D721Med (cell line): ENCODE data around the gene TFDP2.
A peak's percentile ranks its signal among the peaks of the same experiment; 100 is the strongest.
"Not testable (repeated sequence)": the region's sequence is repeated elsewhere in the genome, so short reads cannot be mapped to it uniquely, and the experiment has no call there.

ENCODE experiments used
- DNase-seq: peaks from one replicate; pipeline ENCODE4 v3.0.0; 2011; ENCODE audit warnings: low spot score; ENCODE audit not compliant: insufficient read length
- FAIRE-seq: peaks from 2 replicates; lab custom pipeline; 2011; peaks lifted over from hg19 to GRCh38; lab: Jason Lieb, UNC
- CTCF ChIP-seq: IDR thresholded peaks from 2 replicates; pipeline ENCODE4 v1.5.1; 2012; ENCODE audit warnings: mild to moderate bottlenecking, control low read depth; ENCODE audit not compliant: insufficient read depth; ENCODE audit errors: missing control alignments

TFDP2 gene

GRCh38 chr3:141928631-141929270 lies 220.6 kb downstream of the TFDP2 start:
- DNase-seq (no peak), FAIRE-seq (no peak)
- TF ChIP-seq CTCF, result no peak

- no peak for FAIRE-seq
- no peak for DNase-seq
These were observed 222.4 kb downstream of the TFDP2 start for GRCh38 chr3:141926929-141927328.

GRCh38 chr3:141925677-141926076 lies 223.7 kb downstream of the TFDP2 start:
- DNase-seq, result not testable (repeated sequence)
- peak; percentile 29 for FAIRE-seq

More at GRCh38 chr3:141926929-141927328, 222.4 kb downstream of the TFDP2 start:
- no peak for TF ChIP-seq CTCF

GRCh38 chr3:141921316-141921715 lies 228.0 kb downstream of the TFDP2 start:
- FAIRE-seq (no peak), DNase-seq (no peak)
- no peak for TF ChIP-seq CTCF

GRCh38 chr3:141920701-141921100 lies 228.6 kb downstream of the TFDP2 start:
- FAIRE-seq, result no peak
- no peak for DNase-seq
- TF ChIP-seq CTCF, result no peak

- FAIRE-seq, result no peak
- TF ChIP-seq CTCF, result no peak
- DNase-seq, result no peak
These were observed 233.6 kb downstream of the TFDP2 start for GRCh38 chr3:141915766-141916165.

- no peak for DNase-seq
- no peak for TF ChIP-seq CTCF
- no peak for FAIRE-seq
These were observed 234.3 kb downstream of the TFDP2 start for GRCh38 chr3:141915016-141915415.
